Measurements from ENCODE around the gene VEPH1. TPM values are rescaled to one million over a fixed set of nuclear protein-coding genes. Genes with fewer than 3 reads are reported as not detected.

Gene VEPH1
- total RNA-seq, 1 experiment from 2014 or later = 0.51 TPM

GRCh38 chr3:157232141-157232540, 271.1 kb downstream of the VEPH1 start:
- Histone ChIP-seq H3K4me3 (ENCODE audit: low read depth in 2 of 2, low read length in 2 of 2) (no peak overlapping the region), H3K27ac (ENCODE audit: low read length) (no peak overlapping the region), H3K4me1 (ENCODE audit: control insufficient read depth, insufficient read depth, low read length) (no peaks in the 10 kb centered on the region), H3K27me3 (ENCODE audit: control insufficient read depth, insufficient read depth, low read length) (no peaks in the 10 kb centered on the region), H3K9me3 (ENCODE audit: control insufficient read depth, insufficient read depth, low read depth, low read length) (no peaks in the 10 kb centered on the region), H3K36me3 (ENCODE audit: control insufficient read depth, insufficient read depth, low read length) (no peaks in the 10 kb centered on the region)
- ChIA-PET POLR2A (no interaction called here), CTCF (no interaction called here)
- intact Hi-C loops (cut with micrococcal nuclease; ENCODE audit: unreplicated experiment) (no loop called here), in situ Hi-C loops (cut with HindIII; ENCODE audit: low pct_unique_long_range_greater_than_20kb, low sequenced_read_pairs) (no loop called here)
- no TSS peak for BruUV-seq (replicated peaks)
- no peak for TF ChIP-seq TCF7L2 (IDR thresholded peaks at IDR 0.05; ENCODE audit: low read depth, low read length)
- no peak for TF ChIP-seq POLR2AphosphoS5 (IDR thresholded peaks at IDR 0.05; ENCODE audit: low read depth, low read length)
- TF ChIP-seq SIN3A (IDR thresholded peaks at IDR 0.05; ENCODE audit: borderline replicate concordance, insufficient read depth, low read depth, low read length) = no peak
- TF ChIP-seq CTCF (IDR thresholded peaks at IDR 0.05) = no peak
- TF ChIP-seq REST (IDR thresholded peaks at IDR 0.05; ENCODE audit: insufficient read depth in 1 of 2, low read depth in 2 of 2, low read length in 1 of 2) = no peak
- ATAC-seq (no peak), DNase-seq (ENCODE audit: low read depth, low spot score) (no peak)

DNA sequence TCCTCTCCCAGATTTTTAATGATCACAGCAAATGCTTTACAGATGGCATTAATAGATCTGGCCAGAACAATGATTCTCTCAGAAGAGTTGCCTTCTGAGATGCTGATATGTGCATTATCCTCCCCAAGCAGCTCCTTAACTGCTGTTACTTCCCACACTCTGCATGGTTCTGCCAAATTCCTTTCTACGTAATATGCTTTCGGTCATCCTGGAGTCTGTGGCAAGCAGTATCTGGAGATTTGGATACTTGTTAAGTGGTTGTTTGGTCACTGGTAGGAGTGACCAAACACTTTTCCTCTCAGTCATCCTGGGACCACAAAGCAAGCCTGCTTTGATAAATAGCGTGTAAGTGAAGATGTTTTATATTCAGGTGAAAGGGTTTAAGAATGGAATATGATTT, 272.1 kb downstream of the VEPH1 start:
- Histone ChIP-seq H3K36me3 (ENCODE audit: control insufficient read depth, insufficient read depth, low read length) (no peaks in the 10 kb centered on the region), H3K27me3 (ENCODE audit: control insufficient read depth, insufficient read depth, low read length) (no peaks in the 10 kb centered on the region; the same call in 1 of the 2 replicates), H3K9me3 (ENCODE audit: control insufficient read depth, insufficient read depth, low read depth, low read length) (no peaks in the 10 kb centered on the region), H3K27ac (ENCODE audit: low read length) (no peak overlapping the region), H3K4me1 (ENCODE audit: control insufficient read depth, insufficient read depth, low read length) (no peaks in the 10 kb centered on the region), H3K4me3 (ENCODE audit: low read depth in 2 of 2, low read length in 2 of 2) (no peak overlapping the region)
- no TSS peak for BruUV-seq (replicated peaks)
- POLR2A ChIA-PET = no interaction called here
- CTCF ChIA-PET = no interaction called here
- no peak for TF ChIP-seq REST (IDR thresholded peaks at IDR 0.05; ENCODE audit: insufficient read depth in 1 of 2, low read depth in 2 of 2, low read length in 1 of 2)
- no peak for TF ChIP-seq SIN3A (IDR thresholded peaks at IDR 0.05; ENCODE audit: borderline replicate concordance, insufficient read depth, low read depth, low read length)
- TF ChIP-seq TCF7L2 (IDR thresholded peaks at IDR 0.05; ENCODE audit: low read depth, low read length) = no peak
- no peak for TF ChIP-seq POLR2AphosphoS5 (IDR thresholded peaks at IDR 0.05; ENCODE audit: low read depth, low read length)
- no peak for TF ChIP-seq CTCF (IDR thresholded peaks at IDR 0.05)
- DNase-seq (ENCODE audit: low read depth, low spot score) (no peak), ATAC-seq (no peak)
- in situ Hi-C loops (cut with HindIII; ENCODE audit: low pct_unique_long_range_greater_than_20kb, low sequenced_read_pairs) (no loop called here), intact Hi-C loops (cut with micrococcal nuclease; ENCODE audit: unreplicated experiment) (no loop called here)
